Measurements from ENCODE around the gene ALPP.
"Not testable (repeated sequence)": the region's sequence is repeated elsewhere in the genome, so short reads cannot be mapped to it uniquely, and the experiment has no call there.

Gene ALPP

GRCh38 chr2:232378735-232379151, at the start of gene ALPP:
ALPP (plus strand) TSS chr2:232378751; CDS start chr2:232378803, 52 bp downstream.
- not testable (repeated sequence) for DNase-seq

- DNase-seq = no peak
These were observed 48.9 kb upstream of the ALPP start for GRCh38 chr2:232329716-232330067.

- DNase-seq = no peak
These were observed 48.2 kb upstream of the ALPP start for GRCh38 chr2:232330068-232330999.

DNA sequence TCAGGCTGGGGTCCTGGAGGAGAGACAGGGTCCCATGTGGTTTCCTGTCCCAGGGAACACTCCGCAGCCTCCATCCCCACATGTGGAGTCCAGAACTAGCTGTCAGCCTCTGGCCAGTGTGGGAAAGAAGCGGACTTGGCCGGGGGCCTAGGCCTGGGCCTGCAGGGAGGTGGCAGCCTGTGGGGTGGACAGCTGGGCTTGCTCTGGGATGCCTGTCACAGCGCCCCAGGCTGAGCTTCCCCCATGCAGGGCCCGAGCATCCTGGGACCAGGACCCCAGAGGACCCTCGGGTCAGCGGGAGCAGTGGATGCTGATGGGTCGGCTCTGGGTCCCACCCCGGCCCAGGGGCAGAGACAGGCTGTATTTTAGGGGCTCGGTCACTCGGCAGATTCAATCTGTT, 47.5 kb upstream of the ALPP start:
- DNase-seq = not testable (repeated sequence)

GRCh38 chr2:232331641-232332040, 46.9 kb upstream of the ALPP start:
- not testable (repeated sequence) for DNase-seq

DNA sequence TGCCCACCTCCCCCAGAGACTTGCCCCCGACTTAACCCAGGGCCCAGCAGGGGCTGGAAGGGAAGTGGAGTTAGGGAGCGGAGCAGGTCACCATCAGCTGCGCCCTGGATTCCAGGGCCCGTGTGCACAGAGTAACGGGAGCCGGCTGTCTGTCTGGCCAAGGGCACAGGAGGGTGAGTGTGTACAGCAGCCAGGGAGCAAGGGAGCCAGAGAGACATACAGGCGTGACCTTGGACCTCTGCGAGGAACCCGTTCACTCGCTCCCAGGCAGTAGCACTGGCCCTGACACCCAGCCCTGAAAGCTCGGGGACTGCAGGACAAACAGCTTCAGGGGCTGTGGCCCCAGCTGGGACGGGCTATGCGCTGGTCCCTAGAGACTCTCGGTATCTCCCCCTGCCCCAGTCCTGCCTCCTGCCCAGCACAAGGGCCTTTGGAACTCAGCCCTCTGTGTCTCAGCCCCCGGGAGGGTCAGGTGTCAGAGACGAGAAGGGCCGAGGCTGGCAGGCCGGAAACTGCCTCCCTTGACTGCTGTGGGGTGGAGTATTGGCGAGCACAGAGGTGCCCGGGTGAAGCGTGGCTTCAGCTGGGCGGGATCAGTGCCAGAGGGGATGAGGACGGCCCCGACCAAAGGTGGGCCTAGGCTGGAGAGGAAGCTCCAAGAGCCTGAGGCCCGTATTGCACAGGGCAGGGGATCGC, 46.2 kb upstream of the ALPP start:
- DNase-seq = not testable (repeated sequence)

- DNase-seq = no peak
These were observed 45.7 kb upstream of the ALPP start for GRCh38 chr2:232332940-232333259.

DNA sequence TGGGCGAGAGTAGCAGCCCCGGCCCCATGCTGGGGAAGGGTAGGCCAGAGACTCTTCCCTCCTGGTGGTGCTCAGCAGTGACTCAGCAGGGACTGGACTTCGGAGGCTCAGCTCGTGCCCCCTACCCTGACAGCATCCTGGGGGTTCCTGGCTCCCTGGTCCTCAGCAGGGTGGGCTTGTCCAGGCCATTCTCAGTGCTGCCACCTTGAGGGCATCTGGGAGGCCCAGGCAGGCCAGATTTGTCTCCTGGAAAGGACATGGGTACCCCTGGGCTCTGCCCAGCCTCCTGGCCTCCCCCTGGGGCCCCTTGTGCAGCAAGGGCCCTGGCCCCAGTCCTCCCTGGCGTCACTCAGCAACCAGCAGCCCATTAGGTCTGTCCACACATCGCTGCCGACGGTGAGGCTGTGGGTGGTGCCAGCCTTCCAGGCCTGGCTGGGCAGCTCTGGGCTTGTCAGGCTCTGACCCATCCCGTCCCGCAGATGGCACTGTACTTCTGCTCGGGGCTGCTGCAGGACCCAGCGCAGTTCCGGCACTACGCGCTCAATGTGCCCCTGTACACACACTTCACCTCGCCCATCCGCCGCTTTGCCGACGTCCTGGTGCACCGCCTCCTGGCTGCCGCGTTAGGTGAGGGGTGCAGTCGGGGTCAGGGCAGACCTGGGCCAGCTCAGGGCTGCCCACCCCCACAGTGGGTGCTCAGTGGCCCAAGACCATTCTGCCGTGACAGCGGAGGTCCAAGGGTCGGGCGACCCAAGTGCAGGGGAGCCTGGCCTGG, 45.0 kb upstream of the ALPP start:
- no peak for DNase-seq

DNA sequence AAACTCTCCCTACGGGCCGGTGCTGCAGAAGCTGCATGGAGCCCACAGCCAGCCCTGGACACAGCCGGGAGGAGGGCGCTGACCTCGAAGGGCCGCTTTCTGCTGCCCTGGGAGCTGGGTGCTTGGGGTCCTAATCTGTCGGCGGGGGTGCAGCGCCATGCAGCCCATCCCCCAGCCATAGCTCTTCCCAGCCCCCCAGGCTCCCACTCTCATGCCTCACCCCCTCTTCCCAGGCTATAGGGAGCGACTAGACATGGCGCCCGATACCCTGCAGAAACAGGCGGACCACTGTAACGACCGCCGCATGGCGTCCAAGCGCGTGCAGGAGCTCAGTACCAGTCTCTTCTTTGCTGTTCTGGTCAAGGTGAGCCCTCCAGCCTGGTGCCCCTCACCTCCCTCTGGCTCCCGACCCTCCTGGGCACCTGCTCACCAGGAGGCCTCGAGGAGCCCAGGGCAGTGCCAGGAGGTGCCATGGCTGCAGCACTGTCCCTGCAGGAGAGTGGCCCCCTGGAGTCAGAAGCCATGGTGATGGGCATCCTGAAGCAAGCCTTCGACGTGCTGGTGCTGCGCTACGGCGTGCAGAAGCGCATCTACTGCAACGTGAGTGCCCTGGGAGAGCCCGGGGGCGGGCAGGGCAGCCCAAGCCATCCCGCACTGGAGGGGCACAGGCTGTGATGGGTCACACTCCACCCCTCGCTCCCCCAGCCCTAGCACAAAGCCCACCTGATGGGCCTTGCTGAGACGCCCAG, 44.2 kb upstream of the ALPP start:
- DNase-seq = not testable (repeated sequence)

DNA sequence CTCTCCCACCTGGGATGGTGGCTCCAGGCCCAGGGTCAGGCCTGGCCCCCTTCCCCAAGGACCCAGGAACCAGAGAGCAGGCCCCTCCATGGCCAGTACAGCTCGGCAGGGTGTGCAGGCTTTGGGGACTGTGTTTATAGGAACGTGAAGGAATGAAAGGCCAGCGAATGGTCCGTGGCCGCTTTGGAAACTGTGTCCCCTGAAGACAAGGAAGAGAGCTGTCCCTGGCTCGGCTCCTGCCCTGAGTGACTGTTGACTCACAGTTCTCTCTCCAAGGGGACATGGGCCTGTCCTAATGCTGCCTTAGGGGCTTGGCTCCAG, 43.7 kb upstream of the ALPP start:
- not testable (repeated sequence) for DNase-seq

DNA sequence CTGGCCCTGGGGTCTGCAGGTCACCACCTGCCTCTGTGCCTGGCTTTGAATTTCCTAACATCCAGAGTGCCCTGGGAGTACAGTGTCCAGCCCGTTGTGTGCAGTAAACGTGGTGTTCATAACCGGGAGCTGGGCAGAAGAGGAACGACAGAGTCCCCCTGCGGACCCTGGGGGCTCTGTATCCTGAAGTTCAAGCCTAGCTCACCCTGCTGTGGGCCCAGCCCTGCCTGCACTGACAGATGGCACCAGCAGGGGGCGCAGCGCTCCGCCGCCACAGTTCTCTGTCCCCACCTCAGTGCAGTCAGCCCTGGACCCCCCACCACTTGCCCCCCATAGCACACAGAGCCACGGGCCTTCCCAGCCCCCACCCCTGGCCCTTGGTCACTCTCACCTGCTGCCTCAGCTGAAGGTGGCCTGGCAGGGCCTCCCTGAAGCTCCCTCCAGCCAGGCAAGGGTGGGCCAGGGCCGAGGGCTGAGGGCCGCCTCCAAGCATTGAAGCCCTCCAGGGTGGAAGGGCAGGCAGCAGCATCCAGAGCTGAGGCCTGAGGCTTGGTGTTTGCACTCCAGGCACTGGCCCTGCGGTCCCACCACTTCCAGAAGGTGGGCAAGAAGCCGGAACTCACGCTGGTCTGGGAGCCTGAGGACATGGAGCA, 43.2 kb upstream of the ALPP start:
- not testable (repeated sequence) for DNase-seq

GRCh38 chr2:232335859-232336215, 42.7 kb upstream of the ALPP start:
- DNase-seq = no peak

- DNase-seq = no peak
These were observed 42.3 kb upstream of the ALPP start for GRCh38 chr2:232336241-232336736.

DNA sequence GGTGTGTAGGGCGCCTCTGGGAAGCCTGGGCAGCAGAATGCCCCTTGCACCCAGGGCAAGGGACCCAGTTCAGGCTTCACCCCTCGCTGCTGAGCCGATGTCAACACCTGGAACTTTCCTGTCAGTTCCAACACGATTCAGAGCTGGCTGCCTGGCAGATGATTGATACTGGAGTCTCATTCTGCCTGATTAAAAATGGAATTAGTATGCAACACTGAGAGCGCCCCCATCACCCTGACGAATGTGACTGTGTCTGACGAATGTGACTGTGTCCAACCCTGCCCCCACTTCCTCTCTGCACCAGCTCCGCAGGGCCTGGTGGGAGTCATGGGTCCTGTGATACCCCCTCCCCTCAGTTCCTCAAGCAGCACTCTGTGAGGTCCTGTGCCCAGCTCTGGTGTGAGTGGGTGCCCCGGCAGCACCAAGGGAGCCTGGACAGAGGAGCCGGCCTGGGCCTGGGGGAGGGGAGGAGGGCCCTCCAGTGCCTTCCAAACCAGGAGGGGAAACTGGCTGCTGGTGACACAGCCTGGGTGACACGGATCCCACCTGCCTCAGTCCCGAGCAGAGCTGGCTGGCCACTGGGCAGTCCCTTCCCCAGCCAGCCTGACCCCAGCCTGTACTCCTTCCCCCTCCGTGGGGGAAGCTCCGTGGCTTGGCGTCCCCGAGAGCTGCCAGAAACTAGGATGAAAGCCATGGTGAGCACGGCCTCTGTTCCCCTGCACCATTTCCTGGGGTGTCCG, 41.4 kb upstream of the ALPP start:
- no peak for DNase-seq

- DNase-seq = not testable (repeated sequence)
These were observed 40.3 kb upstream of the ALPP start for GRCh38 chr2:232338094-232338758.

GRCh38 chr2:232338759-232339106, 39.8 kb upstream of the ALPP start:
- no peak for DNase-seq

GRCh38 chr2:232339121-232340081, 39.1 kb upstream of the ALPP start:
- DNase-seq = no peak

- no peak for DNase-seq
These were observed 38.2 kb upstream of the ALPP start for GRCh38 chr2:232340171-232340935.
